GM12865 (cell line): ENCODE results near the gene FILIP1L.
A peak's percentile ranks its signal among the peaks of the same experiment; 100 is the strongest.

Experiments used
- DNase-seq: peaks from one replicate; pipeline ENCODE4 v3.0.0; 2010; ENCODE audit warnings: low read depth
- H3K4me3 ChIP-seq: 2 replicates; pipeline ENCODE4 v1.5.1; 2011; ENCODE audit warnings: mild to moderate bottlenecking, low read depth, low read length, control low read depth
- TF ChIP-seq, protein P1 (sequence below): IDR thresholded peaks from 2 replicates; pipeline ENCODE4 v1.5.1; 2011; ENCODE audit warnings: low read length, control low read depth, low read depth, inconsistent platforms; ENCODE audit not compliant: insufficient read depth; ENCODE audit errors: missing control alignments

Gene FILIP1L

DNA sequence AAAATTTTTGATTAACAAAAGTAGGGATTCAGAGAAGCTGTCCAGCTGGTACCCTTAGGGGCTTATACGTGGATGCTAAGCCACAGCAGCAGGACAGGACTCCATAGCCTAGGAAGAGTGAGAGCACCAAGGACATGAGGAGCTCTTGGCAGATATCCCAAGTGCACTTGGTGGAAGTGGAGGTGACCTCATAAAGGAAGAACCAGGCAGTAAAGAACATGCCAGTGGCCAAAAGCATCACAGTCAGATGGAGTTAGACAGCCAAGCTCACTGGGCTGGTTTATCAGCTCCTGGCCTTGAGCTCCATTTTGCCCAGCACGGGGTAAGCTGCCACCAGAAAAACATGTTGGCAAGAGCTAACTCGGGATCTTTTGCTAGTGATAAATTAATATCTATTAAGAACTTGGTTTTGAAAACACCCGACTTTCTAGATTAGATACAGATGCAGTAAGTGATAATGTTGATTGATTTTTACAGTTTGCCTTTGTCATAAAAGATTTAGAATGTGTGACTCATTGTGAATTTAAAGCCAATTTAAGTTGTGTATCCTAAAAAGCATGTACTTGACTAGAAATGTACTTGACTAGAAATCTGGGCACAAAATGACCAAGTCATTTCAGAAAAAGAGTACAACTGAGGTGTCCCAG, 188.6 kb downstream of the FILIP1L start:
- no peak for DNase-seq
- H3K4me3 ChIP-seq = no peak overlapping the region
- TF ChIP-seq, protein P1, sequence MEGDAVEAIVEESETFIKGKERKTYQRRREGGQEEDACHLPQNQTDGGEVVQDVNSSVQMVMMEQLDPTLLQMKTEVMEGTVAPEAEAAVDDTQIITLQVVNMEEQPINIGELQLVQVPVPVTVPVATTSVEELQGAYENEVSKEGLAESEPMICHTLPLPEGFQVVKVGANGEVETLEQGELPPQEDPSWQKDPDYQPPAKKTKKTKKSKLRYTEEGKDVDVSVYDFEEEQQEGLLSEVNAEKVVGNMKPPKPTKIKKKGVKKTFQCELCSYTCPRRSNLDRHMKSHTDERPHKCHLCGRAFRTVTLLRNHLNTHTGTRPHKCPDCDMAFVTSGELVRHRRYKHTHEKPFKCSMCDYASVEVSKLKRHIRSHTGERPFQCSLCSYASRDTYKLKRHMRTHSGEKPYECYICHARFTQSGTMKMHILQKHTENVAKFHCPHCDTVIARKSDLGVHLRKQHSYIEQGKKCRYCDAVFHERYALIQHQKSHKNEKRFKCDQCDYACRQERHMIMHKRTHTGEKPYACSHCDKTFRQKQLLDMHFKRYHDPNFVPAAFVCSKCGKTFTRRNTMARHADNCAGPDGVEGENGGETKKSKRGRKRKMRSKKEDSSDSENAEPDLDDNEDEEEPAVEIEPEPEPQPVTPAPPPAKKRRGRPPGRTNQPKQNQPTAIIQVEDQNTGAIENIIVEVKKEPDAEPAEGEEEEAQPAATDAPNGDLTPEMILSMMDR = no peak

DNA sequence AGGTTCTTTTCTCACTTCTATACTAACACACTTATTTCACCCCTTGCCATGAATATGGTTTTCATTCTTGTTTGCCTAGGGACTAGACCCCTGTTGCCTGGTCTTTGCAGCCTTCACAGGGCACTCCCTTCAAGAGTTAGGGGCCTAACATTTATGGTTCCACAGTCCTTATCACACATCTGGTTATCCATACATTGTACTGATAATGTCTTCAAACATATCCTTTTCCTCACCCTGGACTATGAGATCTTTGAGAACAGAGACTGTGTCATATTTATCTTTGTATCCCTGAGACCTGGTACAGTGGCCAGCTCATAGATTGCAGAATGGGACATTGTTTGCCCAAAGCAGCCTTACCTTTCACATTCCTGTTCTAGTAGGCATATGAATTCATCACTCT, 190.4 kb downstream of the FILIP1L start:
- H3K4me3 ChIP-seq = no peak overlapping the region
- TF ChIP-seq, protein P1 = no peak
- no peak for DNase-seq

DNA sequence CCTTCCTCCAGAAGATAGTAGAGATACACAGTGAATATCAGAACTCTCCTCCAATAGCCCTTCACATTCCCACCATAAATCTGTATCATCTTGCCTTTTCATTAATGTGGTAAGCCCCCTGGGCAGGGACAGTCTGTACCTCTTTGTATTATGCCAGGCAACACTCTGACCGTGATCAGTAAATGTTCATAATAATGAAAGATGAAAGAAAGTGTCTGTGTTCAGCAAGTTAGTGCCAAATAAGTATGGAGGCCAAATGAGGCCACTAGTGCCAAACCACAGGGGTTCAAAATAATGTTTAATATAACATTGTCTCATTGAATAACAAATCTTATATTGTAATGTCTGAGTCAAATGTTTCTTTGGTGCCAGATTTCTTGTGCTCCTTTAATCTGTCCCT, 192.3 kb downstream of the FILIP1L start:
- TF ChIP-seq, protein P1 = no peak
- no peak overlapping the region for H3K4me3 ChIP-seq
- DNase-seq = no peak

DNA sequence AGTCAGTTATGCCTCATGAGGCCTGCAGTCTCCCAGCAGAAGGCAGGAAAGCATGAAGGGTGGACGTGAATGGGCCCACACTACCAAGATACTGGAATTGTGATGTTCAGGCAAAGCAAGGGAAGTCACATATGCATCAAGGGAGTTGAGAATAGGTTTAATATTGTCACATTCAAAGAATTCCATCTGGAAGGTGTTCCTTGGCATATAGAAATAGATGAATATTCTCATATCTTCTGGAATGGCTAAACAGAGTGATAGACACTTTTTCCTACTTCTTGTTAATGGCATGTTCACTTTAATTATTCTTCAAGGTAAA, 193.0 kb downstream of the FILIP1L start:
- H3K4me3 ChIP-seq = no peak overlapping the region
- TF ChIP-seq, protein P1 = no peak
- no peak for DNase-seq

DNA sequence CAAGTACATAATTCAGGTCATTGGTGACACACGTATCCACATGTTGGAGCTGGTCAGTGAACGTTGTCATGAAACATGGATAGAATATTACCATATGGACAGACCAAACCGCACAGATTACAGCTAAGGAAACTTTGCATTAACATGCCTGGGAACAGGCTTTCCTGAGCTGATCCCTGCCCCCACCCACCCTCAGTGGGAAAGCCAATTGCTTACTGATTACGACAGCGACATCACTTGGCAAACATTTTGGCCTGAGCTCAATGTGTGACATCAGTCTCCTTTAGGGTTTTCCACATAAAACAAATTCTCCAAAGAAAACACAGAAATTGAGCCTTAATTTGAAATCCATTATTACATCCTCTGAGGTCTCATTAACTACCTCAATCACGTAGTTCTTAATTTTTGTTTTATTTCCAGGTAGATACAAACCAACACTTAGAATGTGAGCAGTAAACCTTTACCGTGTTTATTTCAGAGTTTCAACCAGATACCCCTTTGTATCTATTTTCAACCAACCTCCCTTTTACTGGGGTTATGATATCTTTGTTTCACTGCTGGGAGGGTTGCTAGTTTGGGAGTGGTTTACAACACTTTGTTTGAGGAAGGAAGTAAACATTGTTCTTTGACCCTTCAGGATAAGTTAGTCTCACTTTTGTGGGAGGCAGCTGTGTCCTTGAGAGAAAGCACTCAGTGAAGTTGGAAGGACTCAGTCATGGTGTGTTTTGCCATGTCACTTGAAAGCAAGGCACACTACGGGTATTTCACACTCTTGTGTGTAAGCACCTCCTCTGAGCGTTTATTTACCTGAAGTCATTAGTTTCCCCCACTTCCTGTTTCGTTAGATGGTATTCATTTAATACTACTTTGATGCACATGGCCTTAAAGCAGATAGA, 193.6 kb downstream of the FILIP1L start:
- TF ChIP-seq, protein P1 = no peak
- no peak overlapping the region for H3K4me3 ChIP-seq
- DNase-seq = peak; percentile 32

DNA sequence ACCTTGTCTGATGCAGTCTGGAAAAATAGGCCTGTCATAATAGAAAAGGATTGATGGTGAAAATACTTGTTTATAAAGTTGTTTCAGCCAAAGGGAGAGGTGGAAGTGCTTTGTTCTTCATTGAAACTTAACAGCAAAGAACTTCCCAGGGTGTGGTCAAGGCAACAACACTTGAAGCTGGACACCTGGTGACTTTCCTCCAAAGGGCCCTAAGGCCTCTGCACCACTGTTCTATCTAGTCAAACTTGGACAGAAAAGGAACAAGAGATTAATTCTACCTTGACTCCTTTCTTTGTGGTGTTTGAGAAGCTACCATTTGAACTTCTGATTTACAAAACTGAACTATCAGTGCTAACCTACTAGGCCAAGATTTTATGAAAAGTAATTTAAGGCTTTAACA, 194.6 kb downstream of the FILIP1L start:
- no peak overlapping the region for H3K4me3 ChIP-seq
- DNase-seq = peak; percentile 11
- TF ChIP-seq, protein P1 = no peak
